OCI-LY1 (cell line): ENCODE measurements around the gene EHD2.

ENCODE experiments used
- CTCF ChIP-seq: fragments of 200-600 bp; sonication (generic), shearing (Covaris generic); IDR thresholded peaks from 2 replicates; pipeline ENCODE4 v1.5.1; 2017; ENCODE audit warnings: mild to moderate bottlenecking, antibody characterized with exemption, low read length, moderate library complexity, mixed read lengths
- EZH2 ChIP-seq: fragments of 200-600 bp; sonication (generic), shearing (Covaris generic); IDR thresholded peaks from 2 replicates; pipeline ENCODE4 v1.8.0; 2017; ENCODE audit warnings: borderline replicate concordance, mixed run types, mild to moderate bottlenecking, antibody characterized with exemption, low read length, moderate library complexity, mixed read lengths

- no peak for TF ChIP-seq CTCF
- TF ChIP-seq EZH2: no peak
Observed at GRCh38 chr19:47768604-47769003, 55.4 kb downstream of the EHD2 start.
